GM10847 (cell line): ENCODE measurements around the gene ADAM29.

ENCODE experiments used
- POLR2A ChIP-seq: IDR thresholded peaks from 2 replicates; pipeline ENCODE4 v1.6.1; 2011; ENCODE audit not compliant: insufficient read length; ENCODE audit errors: extremely low read depth

Gene ADAM29

GRCh38 chr4:174930895-174931294 lies 12.7 kb downstream of the ADAM29 start:
- TF ChIP-seq POLR2A = no peak

- no peak for TF ChIP-seq POLR2A
These were observed 14.9 kb downstream of the ADAM29 start for GRCh38 chr4:174933083-174933482.

GRCh38 chr4:174934360-174934759 lies 16.2 kb downstream of the ADAM29 start:
- no peak for TF ChIP-seq POLR2A

- no peak for TF ChIP-seq POLR2A
These were observed 17.4 kb downstream of the ADAM29 start for GRCh38 chr4:174935607-174936006.

- TF ChIP-seq POLR2A = no peak
These were observed 21.8 kb downstream of the ADAM29 start for GRCh38 chr4:174940002-174940401.

- no peak for TF ChIP-seq POLR2A
These were observed 28.1 kb downstream of the ADAM29 start for GRCh38 chr4:174946246-174946645.

- TF ChIP-seq POLR2A = no peak
These were observed 30.7 kb downstream of the ADAM29 start for GRCh38 chr4:174948826-174949225.

GRCh38 chr4:174972911-174973310 lies 54.8 kb downstream of the ADAM29 start:
- TF ChIP-seq POLR2A = no peak

GRCh38 chr4:174973336-174973735 lies 55.2 kb downstream of the ADAM29 start:
- no peak for TF ChIP-seq POLR2A

- no peak for TF ChIP-seq POLR2A
These were observed 65.1 kb downstream of the ADAM29 start for GRCh38 chr4:174983128-174983750.

GRCh38 chr4:174989791-174990190 lies 71.6 kb downstream of the ADAM29 start:
- TF ChIP-seq POLR2A = no peak

GRCh38 chr4:174993916-174994315 lies 75.8 kb downstream of the ADAM29 start:
- no peak for TF ChIP-seq POLR2A

- TF ChIP-seq POLR2A = no peak
These were observed 77.9 kb downstream of the ADAM29 start for GRCh38 chr4:174996079-174996478.

- TF ChIP-seq POLR2A = no peak
These were observed 81.2 kb downstream of the ADAM29 start for GRCh38 chr4:174999407-174999806.

- no peak for TF ChIP-seq POLR2A
These were observed 99.6 kb downstream of the ADAM29 start for GRCh38 chr4:175017751-175018150.
